Peyer's patch (tissue), 4 donors: ENCODE measurements around the gene ATP5F1E.

Experiments
- CTCF ChIP-seq, 6 experiments: fragments of 450-650 bp in 4 of 6; fragments of 200-600 bp in 2 of 6; sonication (generic) in 1 of 6; IDR thresholded peaks; one replicate each; pipeline ENCODE4 v1.5.1; 2017 to 2019; ENCODE audit warnings: antibody characterized with exemption in 6 of 6, mild to moderate bottlenecking in 3 of 6, moderate library complexity in 1 of 6
- POLR2A ChIP-seq, 2 donors: fragments of 450-650 bp; IDR thresholded peaks; one replicate each; pipeline ENCODE4 v1.5.1; 2017; ENCODE audit warnings: antibody characterized with exemption in 2 of 2, mild to moderate bottlenecking in 2 of 2, moderate library complexity in 2 of 2

DNA sequence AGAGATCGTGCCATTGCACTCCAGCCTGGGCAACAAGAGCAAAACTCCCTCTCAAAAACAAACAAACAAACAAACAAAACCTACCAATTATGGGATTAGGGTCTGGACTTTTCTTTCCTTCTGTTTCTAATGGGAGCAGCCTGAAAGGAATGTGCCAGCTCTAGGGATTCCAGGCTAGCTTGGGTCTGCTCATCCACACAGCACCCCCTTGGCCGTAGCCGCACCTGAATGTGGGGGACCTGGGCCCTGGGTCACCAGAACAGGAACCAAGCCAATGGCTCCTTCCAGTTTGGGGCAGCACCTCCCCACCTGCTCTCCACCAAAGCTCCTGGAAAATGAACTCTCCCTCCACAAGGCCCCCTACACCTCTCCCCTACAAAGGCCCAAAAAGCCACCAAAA lies 31.8 kb downstream of the ATP5F1E start:
- no peak for TF ChIP-seq CTCF (IDR thresholded peaks at IDR 0.05)
- TF ChIP-seq POLR2A (IDR thresholded peaks at IDR 0.05) = no peak
